Kidney capillary endothelial cell (primary cell): ENCODE data around the gene GON4L.
A peak's percentile ranks its signal among the peaks of the same experiment; 100 is the strongest.
"Not testable (repeated sequence)": the region's sequence is repeated elsewhere in the genome, so short reads cannot be mapped to it uniquely, and the experiment has no call there.

Experiments
- DNase-seq: peaks from one replicate; pipeline ENCODE4 v3.0.0-alpha.2; 2018; ENCODE audit warnings: low spot score

GON4L gene, protein sequence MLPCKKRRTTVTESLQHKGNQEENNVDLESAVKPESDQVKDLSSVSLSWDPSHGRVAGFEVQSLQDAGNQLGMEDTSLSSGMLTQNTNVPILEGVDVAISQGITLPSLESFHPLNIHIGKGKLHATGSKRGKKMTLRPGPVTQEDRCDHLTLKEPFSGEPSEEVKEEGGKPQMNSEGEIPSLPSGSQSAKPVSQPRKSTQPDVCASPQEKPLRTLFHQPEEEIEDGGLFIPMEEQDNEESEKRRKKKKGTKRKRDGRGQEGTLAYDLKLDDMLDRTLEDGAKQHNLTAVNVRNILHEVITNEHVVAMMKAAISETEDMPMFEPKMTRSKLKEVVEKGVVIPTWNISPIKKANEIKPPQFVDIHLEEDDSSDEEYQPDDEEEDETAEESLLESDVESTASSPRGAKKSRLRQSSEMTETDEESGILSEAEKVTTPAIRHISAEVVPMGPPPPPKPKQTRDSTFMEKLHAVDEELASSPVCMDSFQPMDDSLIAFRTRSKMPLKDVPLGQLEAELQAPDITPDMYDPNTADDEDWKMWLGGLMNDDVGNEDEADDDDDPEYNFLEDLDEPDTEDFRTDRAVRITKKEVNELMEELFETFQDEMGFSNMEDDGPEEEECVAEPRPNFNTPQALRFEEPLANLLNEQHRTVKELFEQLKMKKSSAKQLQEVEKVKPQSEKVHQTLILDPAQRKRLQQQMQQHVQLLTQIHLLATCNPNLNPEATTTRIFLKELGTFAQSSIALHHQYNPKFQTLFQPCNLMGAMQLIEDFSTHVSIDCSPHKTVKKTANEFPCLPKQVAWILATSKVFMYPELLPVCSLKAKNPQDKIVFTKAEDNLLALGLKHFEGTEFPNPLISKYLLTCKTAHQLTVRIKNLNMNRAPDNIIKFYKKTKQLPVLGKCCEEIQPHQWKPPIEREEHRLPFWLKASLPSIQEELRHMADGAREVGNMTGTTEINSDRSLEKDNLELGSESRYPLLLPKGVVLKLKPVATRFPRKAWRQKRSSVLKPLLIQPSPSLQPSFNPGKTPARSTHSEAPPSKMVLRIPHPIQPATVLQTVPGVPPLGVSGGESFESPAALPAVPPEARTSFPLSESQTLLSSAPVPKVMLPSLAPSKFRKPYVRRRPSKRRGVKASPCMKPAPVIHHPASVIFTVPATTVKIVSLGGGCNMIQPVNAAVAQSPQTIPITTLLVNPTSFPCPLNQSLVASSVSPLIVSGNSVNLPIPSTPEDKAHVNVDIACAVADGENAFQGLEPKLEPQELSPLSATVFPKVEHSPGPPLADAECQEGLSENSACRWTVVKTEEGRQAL (N-terminal part only)

DNA sequence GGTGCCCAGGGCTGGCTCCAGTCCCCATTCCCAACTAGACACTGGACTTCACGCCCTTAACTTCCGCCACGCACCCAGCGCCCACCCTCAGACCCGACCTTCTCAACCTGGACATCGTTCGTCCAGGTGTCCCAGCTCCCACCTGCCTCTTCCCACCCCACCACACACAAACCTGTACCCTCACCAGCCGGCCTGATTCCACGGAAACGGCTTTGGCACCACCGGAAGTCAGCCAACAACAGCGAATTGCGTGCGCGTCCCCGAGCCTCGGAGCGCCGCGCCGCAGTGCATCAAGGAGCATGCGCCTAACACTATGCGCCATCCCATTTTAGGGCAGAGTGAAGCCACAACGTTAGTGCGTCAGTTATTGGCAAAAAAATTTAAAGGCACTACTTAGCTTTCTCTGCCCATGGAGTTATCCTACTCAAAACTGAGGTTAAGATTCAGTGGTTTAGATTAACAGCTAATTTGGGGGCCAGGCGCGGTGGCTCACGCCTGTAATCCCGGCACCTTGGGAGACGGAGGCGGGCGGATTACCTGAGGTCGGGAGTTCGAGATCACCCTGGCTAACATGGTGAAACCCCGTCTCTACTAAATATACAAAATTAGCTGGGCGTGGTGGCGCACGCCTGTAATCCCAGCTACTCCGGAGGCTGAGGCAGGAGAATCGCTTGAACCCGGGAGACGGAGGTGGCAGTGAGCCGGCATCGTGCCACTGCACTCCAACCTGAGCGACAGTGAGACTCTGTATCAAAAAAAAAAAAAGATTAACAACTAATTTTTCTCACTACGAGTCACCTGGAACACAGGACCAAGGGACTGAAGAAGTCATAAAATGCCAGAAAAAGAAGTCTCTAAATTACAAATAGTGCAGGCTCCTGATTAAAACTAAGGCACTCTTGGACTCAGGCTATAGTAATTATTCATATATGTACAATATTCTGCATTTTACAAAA, at the start of gene GON4L:
TSS of gene GON4L (minus strand) at position 240 of the 956 bp plus-strand sequence. CDS start 3,434 bp downstream, outside the sequence.
- DNase-seq, result peak; percentile 95

DNA sequence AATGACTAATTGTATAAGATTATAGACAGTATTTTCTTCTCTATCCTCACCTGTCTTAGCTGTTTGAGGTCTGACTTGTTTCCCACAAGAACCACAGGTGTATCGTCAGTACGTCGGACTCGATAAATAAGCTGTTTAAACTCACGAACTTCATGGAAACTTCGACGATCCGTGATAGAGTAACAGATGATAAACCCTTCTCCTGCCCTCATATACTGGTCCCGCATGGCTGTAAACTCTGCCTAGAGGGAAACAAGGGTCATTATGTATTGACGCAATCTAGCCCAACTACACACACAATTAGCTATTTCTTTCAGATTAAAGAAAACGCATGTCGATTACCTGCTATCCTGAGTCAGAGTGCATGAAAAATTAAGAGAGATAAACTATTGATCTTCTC, 47.2 kb upstream of the GON4L start:
- DNase-seq, result no peak

DNA sequence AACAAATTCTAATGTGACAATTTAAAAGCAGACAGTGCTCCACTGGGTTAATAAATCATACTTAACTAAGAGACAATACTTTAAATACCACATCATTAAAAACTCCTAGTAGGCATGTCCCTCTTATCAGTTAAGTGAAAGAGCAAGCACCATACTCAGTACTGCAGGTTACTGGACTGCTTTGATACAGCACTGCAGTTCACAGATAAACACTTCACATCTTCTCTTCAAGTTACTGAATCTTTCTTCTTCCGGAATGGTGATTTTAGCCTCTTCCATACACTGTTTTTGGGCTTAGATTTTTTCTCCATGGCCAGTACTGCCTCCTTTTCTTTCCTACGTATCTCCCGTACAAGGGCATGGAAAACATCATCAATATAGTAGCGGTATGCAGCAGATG, 43.1 kb upstream of the GON4L start:
- no peak for DNase-seq

DNA sequence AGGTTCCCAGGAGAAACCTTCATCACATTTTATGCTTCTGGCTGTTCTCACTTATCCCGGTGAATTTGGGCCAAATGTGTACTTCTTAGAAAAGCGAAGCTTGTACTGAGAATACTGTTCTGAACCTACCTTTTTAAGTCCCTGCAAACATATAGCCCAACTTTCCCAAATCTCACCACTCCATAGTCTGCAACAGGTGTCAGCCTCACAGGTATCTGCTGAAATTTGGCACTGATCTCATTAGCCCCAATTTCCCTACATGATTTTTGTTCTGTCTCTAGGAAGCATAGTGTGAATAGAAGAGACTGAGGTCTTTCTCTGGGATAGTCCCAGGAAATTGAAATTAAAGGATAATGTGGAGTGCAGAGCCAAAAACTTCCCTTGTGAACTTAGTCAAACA, 42.7 kb upstream of the GON4L start:
- DNase-seq, result no peak

DNA sequence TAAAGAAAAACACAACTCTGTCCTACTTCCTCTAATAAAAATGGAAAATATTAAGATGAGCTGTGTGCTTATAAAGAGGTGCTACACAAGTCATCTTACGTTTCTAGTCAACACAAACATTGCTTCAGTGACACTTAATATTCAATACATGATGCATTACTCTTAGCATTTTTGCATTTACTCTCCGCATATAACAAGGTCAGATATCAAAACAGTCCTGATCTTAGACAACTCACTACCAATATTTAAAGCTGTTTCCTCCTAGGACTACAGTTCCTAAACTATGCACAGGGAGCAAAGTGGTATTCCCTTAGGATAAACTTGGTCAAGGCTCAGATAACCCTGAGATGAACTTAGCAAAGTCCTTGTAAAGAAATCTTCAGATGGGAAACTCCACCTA, 41.9 kb upstream of the GON4L start:
- DNase-seq, result no peak

DNA sequence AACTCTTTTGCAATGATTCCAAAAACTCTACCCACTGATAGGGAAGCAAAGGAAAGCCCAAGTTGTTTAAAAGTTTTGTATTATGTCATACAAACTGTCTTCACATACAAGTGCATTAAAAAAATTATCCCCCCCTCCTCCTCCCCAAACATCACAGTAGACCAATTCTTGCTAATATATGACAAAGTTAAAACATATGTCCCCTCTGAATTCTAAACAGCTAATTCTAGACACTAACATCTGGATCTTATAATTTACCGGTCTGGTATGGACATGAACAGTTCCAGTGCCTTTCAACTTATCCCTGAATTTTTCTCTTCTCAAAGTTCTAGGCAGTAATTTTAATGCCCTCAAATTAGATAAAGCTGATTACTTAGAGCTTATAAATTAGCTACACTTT, 40.7 kb upstream of the GON4L start:
- no peak for DNase-seq

DNA sequence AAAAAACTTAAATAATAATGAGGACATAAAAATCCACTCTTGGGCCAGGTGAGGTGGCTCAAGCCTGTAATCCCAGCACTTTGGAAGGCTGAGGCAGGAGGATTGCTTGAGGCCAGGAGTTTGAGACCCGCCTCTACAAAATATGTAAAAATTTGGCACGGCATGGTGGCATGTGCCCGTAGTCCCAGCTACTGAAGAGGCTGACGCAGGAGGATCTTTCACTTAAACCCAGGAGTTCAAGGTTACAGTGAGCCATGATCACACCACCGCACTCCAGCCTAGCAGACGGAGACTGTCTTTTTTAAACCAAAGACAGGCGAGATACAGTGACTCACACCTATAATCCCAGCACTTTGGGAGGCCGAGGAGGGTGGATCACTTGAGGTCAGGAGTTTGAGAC, 39.5 kb upstream of the GON4L start:
- DNase-seq, result not testable (repeated sequence)

DNA sequence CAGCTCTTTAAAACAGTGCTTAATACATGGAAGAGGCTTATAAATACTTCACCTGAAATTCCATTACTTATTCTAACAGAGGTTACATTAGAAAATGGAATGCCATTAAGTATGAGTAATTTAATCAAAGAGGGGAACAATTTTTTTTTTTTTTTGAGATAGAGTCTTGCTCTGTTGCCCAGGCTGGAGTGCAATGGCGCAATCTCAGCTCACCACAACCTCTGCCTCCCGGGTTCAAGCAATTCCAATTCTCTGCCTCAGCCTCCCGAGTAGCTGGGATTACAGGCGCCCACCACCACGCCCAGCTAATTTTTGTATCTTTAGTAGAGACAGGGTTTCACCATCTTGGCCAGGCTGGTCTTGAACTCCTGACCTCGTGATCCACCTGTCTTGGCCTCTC, 38.6 kb upstream of the GON4L start:
- DNase-seq, result not testable (repeated sequence)

DNA sequence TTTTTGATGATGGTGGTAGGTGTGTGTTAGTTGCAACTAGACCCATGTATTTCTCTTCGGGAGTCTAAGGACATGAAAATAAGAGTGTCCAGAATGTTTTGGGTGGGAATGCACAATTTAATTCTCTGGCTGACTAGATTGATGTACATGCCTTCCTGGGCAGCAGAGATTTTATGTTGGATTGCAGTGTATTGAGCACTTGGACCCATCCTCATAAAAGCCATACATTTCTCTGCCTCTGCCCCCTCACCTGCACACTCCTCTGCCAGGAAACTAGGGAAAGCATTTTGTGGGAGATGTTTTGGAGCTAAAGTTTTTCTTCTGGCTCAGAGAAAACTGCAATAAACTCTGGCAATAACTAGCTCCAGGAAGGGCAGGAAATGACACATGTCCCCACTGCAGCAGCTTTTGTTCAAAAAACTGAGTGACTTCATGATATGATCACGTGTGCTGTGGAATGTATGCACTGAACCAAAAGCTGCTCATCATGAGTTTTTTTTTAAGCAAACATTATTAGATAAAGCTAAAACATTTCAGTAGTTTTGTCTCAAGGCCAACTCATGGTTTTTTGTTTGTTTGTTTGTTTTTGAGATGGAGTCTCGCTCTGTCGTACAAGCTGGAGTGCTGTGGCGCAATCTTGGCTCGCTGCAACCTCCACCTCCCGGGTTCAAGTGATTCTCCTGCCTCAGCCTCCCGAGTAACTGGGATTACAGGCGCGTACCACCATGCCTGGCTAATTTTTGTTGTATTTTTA, 36.6 kb upstream of the GON4L start:
- DNase-seq, result peak; percentile 93

DNA sequence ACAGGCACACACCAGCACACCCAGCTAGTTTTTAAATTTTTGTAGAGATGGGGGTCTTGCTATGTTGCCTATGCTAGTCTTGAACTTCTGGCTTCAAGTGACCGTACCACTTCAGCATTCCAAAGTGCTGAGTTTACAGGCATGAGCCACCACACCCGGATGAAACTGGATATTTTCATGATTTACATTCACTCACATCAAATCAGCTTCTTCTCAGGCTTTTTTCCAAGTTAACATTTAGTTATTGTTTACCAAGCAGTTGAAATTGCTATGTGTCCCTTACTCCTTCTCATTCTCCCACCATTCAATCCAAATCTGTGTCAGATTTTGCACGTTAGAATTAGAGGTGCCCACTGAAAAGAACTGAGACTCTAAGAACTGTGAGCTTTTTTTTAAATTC, 35.8 kb upstream of the GON4L start:
- DNase-seq, result peak; percentile 75

DNA sequence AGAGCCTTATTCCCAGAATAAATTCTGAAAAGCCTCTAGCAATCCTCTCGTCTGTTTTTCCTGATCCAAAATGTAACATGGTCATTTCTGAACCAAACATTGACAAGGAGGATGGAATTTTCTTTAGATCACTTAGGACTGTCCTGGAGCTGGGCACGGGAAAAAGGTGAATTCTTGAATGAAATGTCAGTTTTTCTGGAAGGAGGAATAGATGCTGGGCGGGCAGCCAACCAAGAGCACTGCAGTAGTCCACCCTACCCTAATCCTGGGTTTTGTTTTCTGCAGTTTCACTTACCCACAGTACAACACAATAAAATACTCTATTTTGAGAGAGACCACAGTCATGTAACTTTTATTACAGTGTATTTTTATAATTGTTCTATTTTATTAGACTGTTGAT, 33.2 kb upstream of the GON4L start:
- no peak for DNase-seq

DNA sequence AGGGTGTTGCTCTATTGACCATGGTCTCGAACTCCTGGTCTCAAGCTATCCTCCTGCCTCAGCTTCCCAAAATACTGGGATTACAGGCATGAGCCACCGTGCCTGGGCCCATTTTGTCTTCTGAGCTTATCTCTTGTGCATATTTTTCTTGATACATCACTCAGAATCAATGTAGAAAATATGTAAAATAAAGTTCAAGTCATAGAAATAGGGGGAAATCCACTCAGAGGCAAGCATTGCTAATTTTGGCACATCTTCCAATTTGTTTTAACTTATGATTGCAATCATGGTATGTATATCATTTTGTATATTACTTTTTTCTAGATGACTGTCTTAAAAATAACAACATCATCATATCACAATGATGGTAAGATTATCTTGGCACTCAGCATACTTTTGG, 32.6 kb upstream of the GON4L start:
- DNase-seq, result no peak

DNA sequence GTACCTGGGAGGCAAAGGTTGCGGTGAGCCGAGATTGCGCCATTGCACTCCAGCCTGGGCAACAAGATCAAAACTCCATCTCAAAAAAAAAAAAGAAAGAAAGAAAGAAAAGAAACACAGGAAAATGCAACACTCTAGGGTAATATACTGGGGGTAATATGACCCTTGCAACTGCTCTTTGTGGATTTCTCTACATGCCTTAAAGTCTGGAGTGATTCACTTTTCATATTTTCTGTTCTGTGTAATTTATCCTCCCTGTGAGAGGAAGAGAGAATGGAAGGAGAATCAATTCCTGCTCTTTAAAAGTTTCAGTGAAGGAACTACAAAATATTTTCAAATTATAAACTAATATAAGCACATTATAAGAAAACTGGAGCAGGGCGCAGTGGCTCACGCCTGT, 31.5 kb upstream of the GON4L start:
- no peak for DNase-seq

DNA sequence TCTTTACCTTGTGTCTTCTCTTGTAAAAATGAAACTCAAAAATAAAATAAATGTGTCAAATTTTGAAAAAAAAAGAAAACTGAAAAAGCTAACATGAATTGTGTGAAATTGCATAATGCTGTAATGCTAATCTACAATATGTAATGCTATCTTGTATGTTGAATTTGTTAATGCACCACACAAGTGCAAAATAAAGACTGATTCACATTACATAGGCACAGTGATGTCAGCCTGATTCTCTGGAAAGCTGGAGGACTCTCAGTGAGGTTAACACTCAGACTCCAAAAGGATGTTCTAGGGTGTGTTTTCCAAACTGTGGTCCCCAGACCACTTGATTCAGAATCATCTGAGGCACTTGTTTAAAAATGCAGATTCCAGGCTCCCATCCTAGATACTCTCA, 28.0 kb upstream of the GON4L start:
- no peak for DNase-seq

DNA sequence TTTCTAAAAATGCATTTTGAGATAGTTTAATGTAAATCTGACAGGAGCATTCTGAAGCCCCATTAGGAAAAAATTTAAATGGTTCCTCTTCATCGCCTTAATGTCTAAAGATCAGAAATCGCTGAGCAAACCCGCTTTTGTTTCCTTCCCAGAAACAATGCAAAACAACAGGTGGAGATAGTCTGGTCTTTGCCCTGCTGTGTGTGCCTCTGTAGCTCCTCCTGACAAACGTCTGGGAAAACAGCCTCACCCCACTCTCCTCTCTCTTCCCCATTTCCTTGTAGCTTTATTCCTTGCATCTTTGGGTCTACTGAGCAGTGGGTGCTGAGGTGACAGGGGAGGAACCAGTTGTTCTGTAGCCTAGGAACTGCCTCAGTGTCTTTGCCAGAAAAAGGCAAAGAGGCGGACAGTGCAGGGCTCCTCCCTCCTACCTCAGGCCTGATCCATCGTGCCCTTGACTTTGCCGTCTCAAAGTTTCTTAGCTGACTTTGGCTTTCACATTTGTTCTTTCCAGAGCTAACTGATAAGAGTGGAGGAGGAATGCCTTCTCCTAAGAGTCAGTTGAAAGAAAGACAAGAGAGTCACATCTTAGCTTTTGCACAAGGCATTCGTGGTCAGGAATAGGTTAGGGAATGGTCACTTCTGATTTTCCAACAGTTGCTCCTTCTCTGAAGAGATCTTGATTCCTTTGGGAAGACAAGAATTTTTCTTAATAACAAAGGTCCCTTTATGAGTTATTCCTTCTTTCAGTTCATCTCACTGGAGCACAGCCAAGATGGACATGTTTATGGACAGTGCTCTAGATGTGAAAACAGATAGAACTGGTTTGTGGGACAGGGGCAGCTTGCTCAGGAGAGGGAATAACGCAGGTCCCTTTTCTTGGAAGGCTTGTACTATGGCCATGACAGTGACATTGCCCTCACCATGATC, 27.3 kb upstream of the GON4L start:
- no peak for DNase-seq

DNA sequence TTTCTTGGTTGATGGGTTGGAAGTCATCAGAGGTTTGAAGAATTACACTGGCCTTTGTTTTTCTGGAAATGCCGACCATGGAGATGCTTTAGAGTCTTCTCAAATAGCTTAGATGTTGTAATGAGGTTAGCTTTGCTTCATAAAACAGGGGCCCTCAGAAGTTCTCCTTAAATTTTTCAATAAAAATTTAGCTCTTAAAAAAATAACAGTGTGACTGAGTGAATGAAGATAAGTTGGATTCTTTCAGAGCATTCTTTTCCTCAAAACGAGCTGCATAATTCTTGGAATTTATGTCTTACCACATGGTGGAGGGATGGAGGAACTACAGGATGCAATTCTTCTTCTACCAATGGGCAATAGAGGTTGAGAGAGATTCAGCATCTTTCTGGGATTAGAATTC, 25.8 kb upstream of the GON4L start:
- no peak for DNase-seq

DNA sequence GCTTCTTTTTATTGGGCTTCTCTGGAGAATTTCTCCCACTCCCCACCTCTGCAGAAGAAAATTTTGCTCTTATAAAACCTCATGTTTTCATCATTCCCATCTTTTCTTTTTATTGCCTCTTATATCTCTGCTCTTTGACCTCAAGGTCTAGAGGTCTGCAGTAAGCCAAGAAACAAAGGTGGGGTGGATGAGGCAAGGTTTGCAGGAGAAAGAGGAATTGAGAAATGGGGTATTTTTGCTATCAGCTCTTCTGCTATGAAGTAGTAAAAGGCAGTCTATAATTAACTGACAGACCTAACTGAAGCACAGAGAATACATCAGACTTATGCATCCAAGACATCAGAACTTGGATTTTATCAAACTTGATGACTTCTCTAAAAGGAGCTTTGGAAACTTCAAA, 25.2 kb upstream of the GON4L start:
- DNase-seq, result no peak

DNA sequence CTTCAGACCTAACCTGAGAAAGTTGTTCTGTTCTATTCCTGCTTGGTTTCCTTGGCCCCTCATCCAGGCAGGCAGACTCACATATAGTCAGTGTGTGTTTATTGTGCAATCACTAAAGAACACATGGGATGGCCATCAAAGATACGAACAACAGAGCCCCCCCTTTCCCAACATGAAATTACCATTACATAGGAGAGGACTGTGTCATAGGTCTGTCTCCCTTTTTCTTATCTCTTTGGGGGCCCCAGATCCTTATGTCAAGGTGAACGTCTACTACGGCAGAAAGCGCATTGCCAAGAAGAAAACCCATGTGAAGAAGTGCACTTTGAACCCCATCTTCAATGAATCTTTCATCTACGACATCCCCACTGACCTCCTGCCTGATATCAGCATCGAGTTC, 23.9 kb upstream of the GON4L start:
- no peak for DNase-seq

DNA sequence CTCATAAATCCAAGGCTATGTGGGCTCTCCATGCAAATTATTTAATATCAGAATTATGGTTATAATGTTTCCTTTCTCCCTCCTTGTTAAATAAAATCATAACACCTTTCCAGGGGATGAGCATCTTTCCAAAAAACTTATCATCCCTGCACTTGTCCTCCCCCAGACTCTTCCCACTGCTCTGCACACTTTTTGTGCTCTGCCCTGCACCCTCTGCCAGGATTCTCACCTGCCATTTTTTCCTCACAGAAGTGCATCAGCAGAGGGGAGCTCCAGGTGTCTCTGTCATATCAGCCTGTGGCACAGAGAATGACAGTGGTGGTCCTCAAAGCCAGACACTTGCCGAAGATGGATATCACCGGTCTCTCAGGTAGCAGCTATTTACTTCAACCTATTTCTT, 23.2 kb upstream of the GON4L start:
- DNase-seq, result no peak
